Inferior parietal cortex (tissue), 1 donor: Measurements from ENCODE around the gene ELFN2.

Source experiments
- DNase-seq: peaks from one replicate; pipeline ENCODE4 v3.0.0-alpha.2; 2016; ENCODE audit errors: extremely low spot score

The ELFN2 gene

GRCh38 chr22:37357446-37358075, 69.7 kb downstream of the ELFN2 start:
- DNase-seq, result no peak

DNA sequence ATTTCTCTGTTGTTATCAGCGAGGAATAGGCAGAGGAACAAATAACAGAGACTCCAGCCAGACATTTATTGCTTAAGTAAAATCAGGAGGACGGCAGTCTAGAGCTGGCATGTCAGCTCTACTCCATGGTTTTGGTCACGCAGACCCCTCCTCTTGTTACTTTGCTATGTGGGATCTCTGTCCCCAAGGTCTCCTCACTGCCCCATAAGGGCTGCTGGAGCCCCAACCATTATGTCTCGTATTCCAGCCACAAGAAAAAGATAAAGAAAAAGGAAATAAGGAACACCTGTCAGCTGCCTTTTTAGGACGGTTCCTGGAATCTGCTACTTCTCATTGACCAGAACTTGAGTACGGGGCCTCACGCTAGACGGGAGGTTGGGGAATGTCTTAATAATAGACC, 70.4 kb downstream of the ELFN2 start:
- DNase-seq, result no peak

DNA sequence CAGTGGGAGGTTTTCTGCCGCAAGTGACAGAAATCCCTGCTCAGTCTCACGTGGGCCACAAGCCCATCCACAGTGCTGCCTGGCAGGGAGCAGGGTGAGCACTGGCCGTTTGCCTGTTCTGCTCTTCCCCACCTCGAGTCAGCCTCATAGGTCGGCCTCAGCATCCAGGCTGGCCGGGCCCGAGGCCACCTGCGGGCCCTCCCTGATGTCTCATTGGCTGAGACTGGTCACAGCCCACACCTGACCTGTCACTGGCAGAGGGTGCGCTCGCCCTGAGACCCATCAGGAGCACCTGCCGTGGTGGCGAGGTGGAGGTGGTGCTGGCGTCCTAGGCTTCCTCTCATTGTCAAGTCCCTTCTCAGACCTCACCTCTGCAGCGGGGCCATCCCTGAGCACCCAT, 72.1 kb downstream of the ELFN2 start:
- DNase-seq, result no peak

DNA sequence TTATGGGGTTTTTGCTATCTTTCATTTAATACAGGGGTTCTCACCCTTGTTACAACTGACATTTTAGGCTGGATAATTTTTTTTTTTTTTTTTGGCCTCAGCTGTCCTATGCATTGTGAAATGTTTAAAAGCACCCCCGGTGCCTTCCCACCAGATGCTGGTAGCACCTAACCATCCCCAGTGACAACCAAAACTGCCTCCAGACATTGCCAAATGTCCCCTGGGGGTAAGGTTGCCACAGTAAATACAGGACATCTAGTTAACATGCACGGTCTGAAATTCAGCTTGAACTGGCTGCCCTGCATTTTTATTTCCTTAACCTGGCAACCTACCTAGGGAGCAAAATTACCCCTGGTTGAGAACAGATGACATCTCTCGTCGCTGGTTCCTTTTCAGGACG, 72.6 kb downstream of the ELFN2 start:
- no peak for DNase-seq

GRCh38 chr22:37354261-37354660, 73.0 kb downstream of the ELFN2 start:
- no peak for DNase-seq

GRCh38 chr22:37353839-37354238, 73.4 kb downstream of the ELFN2 start:
- DNase-seq, result no peak

GRCh38 chr22:37352481-37352880, 74.8 kb downstream of the ELFN2 start:
- no peak for DNase-seq

GRCh38 chr22:37351232-37351631, 76.0 kb downstream of the ELFN2 start:
- DNase-seq, result no peak

- no peak for DNase-seq
These were observed 78.0 kb downstream of the ELFN2 start for GRCh38 chr22:37349043-37349814.

- no peak for DNase-seq
These were observed 80.8 kb downstream of the ELFN2 start for GRCh38 chr22:37346505-37346895.

DNA sequence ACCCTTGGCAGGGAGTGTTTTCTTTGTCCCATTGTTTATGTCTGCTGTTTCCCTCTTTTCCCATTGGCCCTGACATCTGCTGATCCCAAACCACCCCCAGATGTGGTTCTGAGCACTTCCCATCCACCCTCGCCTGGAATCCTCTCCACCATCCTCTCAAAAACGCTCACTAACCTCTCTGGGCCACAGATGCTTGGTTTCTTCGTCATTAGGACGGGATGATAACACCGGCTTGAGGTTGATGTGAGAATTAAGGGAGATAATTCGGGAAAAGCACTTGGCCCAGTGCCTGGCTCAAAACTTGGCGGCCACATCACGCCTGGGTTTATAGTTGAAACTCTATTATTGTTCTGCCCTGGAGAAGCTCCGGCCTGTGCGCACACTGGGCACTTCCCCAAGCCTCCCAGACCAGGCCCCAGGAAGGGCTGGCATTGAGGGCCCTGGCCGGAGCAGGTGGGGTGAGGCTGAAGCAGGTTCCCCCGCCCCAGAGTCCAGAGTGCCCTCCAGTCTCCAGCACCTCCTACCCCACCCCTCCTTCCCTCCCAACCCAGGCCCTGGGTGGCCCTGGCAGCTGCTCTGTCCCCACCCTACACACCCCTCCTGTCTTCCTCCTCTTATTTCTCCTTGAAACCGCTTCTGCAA, 81.3 kb downstream of the ELFN2 start:
- DNase-seq, result no peak

- no peak for DNase-seq
These were observed 82.4 kb downstream of the ELFN2 start for GRCh38 chr22:37344735-37345449.

- DNase-seq, result no peak
These were observed 83.2 kb downstream of the ELFN2 start for GRCh38 chr22:37343863-37344734.

GRCh38 chr22:37343348-37343747, 83.9 kb downstream of the ELFN2 start:
- DNase-seq, result no peak

DNA sequence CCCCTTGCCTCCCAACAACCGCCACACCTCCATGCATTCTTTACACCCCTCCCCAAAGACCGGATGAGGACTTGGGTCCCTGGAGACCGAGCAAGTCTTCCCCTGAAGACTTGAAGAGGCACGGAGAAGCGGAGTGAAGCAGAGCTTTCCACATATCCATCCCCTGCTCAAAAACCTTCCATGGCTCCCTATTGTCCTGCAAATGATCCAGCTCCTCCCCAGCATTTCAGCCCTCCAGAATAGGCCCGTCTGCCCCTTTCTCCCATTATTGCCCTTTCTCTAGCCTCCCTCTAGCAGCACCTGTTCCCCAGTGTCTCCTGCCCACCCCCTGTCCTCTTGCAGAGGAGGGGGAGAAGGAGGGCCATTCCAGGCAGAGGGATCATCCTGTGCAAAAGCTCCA, 85.2 kb downstream of the ELFN2 start:
- DNase-seq, result no peak

DNA sequence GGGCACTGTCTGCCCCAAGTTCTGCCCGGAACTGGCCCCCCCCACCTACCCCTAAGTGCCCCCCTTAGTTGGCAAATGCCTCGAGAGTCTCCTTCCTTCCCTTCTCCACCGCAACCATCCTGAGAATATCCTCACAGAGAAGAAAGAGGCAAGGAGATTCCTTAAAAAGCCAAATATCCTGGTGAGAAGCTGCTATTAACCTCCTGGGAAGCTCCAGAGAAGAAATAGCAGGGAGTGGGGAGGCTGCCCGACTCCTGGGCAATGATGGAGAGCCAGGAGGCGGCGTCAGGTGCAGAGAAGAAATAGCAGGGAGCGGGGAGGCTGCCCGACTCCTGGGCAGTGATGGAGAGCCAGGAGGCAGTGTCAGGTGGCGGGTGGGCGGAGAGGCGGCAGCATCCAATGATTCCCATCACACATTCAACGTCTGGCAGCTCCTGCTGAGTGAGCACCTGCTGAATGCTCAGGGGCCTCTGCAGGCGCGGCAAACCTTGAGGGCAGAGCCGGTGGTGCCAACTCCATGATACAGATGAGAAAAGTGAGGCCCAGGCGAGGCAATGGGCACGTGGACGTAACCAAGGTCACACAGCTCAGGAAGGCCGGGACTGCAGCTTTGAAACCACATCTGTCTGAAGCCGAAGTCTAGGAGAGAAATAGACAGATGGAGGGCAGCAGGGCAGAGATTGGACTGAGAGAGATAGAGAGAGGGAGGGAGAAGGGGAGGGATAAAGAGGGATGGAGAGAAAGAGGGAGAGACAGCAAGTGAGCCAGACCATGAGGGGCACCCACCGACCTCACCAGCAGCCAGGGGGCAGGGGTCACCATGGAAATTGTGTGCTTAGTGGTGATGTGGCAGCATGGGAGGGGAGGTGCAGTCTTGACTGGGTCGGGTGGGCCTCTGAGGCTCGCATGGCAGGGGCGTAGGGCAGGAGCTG, 86.7 kb downstream of the ELFN2 start:
- peak; percentile 38 for DNase-seq

DNA sequence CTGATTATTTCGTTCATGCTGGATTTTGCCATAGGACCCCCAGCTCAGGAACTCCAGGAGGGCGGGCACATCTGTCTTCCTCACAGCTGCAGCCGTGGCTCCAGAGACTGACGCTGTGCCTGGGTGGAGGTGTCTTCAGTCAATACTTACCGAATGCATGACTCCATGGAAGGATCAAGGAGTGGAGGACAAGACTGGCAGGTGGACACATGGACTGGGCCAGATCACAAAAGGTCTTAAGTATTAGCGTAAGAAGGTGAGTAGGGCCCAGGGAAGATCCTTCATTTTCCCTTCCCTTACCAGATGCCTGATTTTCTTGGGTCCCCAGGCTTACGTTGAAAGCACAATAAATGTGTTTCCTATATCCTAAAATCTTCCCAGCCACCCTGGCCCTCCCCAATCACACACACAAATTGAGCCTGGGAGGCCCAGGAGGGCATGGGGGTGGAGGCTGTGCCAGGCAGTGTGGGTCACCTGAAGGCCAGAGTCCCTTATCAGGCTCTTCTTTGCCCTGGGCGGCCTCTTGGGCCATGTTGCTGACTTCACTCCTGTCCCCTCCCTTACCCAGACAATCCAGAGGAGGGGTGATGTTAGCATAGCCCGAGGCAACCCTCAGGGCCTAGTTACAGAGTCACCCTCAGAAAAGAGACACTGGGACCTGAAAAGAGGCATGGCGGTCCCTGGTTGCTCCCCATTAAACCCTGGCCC, 88.6 kb downstream of the ELFN2 start:
- no peak for DNase-seq

DNA sequence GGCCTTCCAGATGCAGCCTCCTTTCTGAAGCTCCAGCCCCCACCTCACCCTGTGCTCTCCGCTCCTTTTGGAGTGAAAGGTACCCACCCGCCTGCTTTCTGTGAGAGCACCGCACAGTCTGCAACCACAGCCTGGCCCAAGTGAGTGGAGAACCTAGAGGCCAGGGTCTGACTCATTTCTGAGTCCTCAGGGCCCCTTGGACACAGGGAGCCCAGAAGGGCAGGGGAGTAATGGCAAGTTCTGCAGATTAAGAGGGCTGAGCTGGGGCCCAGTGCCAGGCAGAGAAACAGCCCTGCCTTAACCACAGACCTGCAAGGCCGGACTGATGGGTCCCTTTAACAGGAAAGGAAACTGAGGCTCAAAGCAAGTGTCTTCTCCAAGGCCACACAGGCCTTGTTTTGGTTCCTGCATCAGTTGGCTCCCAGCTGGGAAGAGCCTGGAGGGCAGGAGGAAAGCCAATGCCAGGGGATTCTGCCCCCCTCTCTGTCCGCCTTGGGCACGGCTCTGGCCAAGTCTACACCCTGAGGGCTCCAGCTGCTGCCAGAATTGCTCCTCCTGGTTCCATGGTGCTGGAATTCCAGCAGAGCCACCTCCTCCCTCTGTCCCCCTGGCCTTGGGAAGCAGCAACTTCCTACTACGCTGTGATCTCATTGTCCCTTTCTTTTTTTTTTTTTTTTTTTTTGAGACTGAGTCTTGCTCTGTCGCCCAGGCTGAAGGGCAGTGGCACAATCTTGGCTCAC, 89.9 kb downstream of the ELFN2 start:
- no peak for DNase-seq

DNA sequence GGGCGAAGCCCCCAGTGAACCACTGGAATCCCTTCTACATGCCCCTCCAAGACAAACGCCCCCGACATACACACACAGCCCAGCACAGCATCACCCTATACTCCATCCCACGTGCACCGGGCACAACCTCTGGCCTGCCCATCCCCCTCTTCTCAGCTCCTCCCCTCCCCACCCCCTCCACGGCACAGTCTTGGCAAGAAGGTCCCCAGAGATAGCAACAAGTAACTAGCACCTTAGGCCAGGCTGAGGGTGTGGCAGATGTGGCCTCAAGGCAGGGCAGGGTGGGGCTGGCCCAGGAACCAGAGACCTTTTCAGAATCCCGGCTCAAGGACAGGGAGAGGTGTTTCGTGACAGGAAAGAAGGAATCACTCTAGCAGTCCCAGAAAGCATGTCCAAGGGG, 90.7 kb downstream of the ELFN2 start:
- no peak for DNase-seq
